ENCODE measurements around the gene SMAD2. TPM values are rescaled to one million over a fixed set of nuclear protein-coding genes. Genes with fewer than 3 reads are reported as not detected.
"Not testable (repeated sequence)": the region's sequence is repeated elsewhere in the genome, so short reads cannot be mapped to it uniquely, and the experiment has no call there.

Gene SMAD2
- total RNA-seq: 383 and 409 TPM in 2 replicates

DNA sequence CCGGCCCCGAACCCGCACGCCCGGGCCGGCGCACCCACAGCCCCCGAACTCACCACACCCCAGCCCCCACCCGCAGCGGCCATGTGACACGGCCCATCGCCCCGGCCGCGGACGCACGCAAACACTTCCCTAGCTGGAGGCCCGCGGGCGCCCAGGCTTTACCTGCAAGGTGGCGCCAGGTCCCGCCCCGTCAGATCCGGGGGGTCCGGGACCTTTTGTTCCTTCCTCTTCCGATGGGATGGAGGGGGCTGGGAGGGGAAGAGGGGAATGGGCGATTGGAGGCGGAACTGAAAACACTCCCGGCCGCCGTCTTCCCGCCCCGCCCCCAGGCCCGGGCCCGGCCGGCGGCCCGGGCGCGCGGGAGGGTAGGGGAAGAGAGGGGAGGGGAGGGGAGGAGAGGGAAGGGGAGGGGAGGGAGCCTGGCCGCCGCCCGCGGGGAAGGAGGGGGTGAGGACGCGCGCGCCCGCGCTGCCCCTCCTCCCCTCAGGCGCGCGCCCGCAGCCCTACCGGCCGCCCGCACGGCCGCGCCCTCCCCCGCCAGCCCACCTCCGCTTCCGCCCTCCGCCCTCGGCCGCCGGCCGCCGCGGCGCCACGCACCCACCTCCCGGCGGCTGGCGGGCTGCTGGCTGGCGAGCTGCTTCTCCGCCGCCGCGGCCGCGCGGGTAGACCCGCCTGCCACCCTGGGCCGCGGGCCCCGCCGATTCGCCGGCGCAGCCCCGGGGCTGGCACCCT is at the start of gene SMAD2:
SMAD2 (minus strand) TSS at position 461 of the 732 bp plus-strand sequence. CDS start 33,903 bp downstream, outside the sequence.
- peaks cover 30% of the 10 kb centered on the region for H3K36me3 Mint-ChIP-seq (ENCODE audit: low read depth)
- DNase-seq (ENCODE audit: low spot score): peak; percentile 71
- H3K4me1 Mint-ChIP-seq (ENCODE audit: low read depth): peaks cover 47% of the 10 kb centered on the region
- H3K4me3 Mint-ChIP-seq: peak within 1 kb of the TSS; percentile 94
- peaks cover 3% of the 10 kb centered on the region for H3K27me3 Mint-ChIP-seq (ENCODE audit: insufficient read depth)
- peak within 1 kb of the TSS; percentile 90 for H3K27ac Mint-ChIP-seq
- intact Hi-C loops (cut with micrococcal nuclease): loop anchor here (1.0 to 10.0 kb wide), 5 partner anchors 67 to 1554 kb away; partner anchors contain the start of genes C18orf32 and CTIF
- H3K9me3 Mint-ChIP-seq: no peaks in the 10 kb centered on the region

DNA sequence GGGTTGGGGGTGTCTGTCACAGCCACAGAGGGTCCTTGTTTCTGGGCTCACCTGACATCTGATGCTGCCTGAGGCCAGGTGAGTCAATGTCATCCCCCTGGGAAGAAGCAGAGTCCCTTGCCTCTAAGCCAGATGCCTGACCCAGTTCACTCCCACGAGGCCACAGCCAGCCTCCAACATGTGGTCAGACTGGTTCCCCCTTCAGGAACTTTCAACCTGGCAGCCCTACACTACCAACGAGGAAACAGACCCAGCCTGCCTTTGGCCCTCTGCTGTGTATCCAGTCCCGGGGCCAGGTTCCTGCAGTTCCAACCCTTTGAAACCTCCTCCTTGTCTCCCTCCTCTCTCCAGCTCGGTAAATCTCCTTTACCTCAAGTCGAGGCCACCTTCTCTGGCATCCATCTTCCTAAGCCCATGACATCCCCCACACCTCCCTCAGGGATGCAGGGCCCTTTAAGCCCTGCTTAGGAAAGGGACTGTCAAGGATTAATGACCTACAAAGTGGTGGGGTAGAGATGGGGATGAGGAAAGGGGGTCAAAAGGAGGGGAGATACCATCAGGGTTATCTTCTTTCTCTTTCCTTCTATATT is 49.2 kb upstream of the SMAD2 start:
- intact Hi-C loops (cut with micrococcal nuclease): no loop called here
- peaks cover 5% of the 10 kb centered on the region for H3K27me3 Mint-ChIP-seq (ENCODE audit: insufficient read depth)
- H3K36me3 Mint-ChIP-seq (ENCODE audit: low read depth): no peaks in the 10 kb centered on the region
- no peaks in the 10 kb centered on the region for H3K9me3 Mint-ChIP-seq
- no peak overlapping the region for H3K27ac Mint-ChIP-seq
- H3K4me3 Mint-ChIP-seq: no peak overlapping the region
- H3K4me1 Mint-ChIP-seq (ENCODE audit: low read depth): no peaks in the 10 kb centered on the region
- no peak for DNase-seq (ENCODE audit: low spot score)

DNA sequence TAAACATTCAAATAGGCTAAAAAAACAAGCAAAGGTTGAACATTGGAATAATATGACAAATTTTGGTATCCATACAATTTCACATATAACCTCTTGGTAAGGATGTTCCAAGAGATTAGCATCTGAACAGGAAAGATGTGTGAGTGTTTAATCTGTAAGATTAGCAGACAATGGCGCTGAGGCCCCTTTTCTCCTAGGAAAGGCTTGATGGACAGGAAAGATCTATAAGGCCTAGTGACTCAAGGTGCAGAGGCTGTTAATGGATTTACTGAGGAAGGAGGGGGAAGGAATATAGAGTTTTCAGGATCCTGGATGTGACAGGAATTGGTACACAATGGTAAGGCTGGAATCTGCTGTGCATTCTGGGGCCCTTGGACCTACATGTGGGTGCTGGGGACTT is 48.1 kb upstream of the SMAD2 start:
- H3K27me3 Mint-ChIP-seq (ENCODE audit: insufficient read depth): peaks cover 10% of the 10 kb centered on the region
- no peak overlapping the region for H3K4me3 Mint-ChIP-seq
- H3K9me3 Mint-ChIP-seq: no peaks in the 10 kb centered on the region
- no peaks in the 10 kb centered on the region for H3K36me3 Mint-ChIP-seq (ENCODE audit: low read depth)
- no peak for DNase-seq (ENCODE audit: low spot score)
- intact Hi-C loops (cut with micrococcal nuclease): no loop called here
- H3K4me1 Mint-ChIP-seq (ENCODE audit: low read depth): no peaks in the 10 kb centered on the region
- H3K27ac Mint-ChIP-seq: no peak overlapping the region

DNA sequence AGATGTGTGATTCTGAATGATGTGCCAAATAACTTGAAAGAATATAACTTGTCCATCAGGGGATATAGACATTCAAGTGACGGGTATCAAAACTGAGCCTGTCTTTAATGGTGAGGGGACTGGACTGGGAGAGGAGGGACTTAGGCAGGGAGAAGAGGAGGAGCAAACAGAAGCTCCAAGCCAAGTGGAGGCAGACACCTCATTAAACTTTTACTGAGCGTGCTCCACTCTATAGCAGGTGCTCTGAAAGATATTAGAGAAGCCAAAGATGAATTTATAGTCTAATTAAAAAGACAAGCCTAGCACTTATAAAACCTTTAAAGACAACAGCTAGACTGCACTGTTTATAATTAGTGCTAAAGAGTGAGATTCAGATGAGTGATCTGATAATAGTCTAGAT is 47.7 kb upstream of the SMAD2 start:
- no peak overlapping the region for H3K27ac Mint-ChIP-seq
- DNase-seq (ENCODE audit: low spot score): no peak
- H3K36me3 Mint-ChIP-seq (ENCODE audit: low read depth): no peaks in the 10 kb centered on the region
- no peak overlapping the region for H3K4me3 Mint-ChIP-seq
- H3K27me3 Mint-ChIP-seq (ENCODE audit: insufficient read depth): peaks cover 11% of the 10 kb centered on the region
- no peaks in the 10 kb centered on the region for H3K4me1 Mint-ChIP-seq (ENCODE audit: low read depth)
- no peaks in the 10 kb centered on the region for H3K9me3 Mint-ChIP-seq
- intact Hi-C loops (cut with micrococcal nuclease): no loop called here

DNA sequence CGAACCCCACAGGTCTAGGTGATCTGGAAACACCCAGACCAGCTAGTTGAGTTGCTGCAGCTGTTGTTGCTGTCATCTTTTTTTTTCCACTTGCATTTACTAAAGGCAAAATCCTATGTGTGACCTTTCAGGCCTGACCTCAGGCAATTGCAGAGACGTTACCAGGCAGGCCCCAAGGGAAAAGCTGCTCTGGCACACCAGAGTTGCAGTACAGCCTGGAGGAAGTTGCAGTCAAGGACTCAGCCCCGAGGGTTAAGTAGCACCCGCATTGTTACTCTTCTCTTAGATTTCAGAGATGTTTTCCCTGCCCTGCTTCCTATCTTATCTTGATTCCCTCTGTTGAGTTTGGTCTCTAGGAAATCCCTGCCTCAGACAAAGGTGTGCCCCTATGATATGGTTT is 45.2 kb upstream of the SMAD2 start:
- H3K36me3 Mint-ChIP-seq (ENCODE audit: low read depth): no peaks in the 10 kb centered on the region
- peaks cover 16% of the 10 kb centered on the region for H3K27me3 Mint-ChIP-seq (ENCODE audit: insufficient read depth)
- no peaks in the 10 kb centered on the region for H3K4me1 Mint-ChIP-seq (ENCODE audit: low read depth)
- H3K27ac Mint-ChIP-seq: no peak overlapping the region
- H3K9me3 Mint-ChIP-seq: no peaks in the 10 kb centered on the region
- intact Hi-C loops (cut with micrococcal nuclease): no loop called here
- DNase-seq (ENCODE audit: low spot score): no peak
- no peak overlapping the region for H3K4me3 Mint-ChIP-seq

DNA sequence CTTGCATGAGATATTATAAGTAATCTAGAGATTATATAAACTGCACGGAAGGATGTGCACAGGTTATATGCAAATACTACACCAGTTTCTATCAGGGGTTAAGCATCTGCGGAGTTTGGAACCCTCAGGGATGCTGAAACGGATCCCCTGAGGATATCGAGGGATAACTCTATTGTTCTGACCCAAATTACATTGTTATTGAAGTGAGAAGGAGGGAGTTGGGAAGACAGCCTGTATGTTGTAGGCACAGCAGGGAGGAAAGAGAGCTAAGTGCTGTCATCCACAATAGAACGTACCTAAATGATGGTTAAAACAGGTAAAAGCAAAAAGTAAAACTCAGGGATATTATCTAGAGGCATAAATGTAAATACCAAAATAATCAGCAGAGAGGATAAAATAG is 44.6 kb upstream of the SMAD2 start:
- intact Hi-C loops (cut with micrococcal nuclease): no loop called here
- Mint-ChIP-seq H3K4me3 (no peak overlapping the region), H3K27ac (no peak overlapping the region), H3K4me1 (ENCODE audit: low read depth) (no peaks in the 10 kb centered on the region), H3K9me3 (no peaks in the 10 kb centered on the region), H3K27me3 (ENCODE audit: insufficient read depth) (peaks cover 14% of the 10 kb centered on the region), H3K36me3 (ENCODE audit: low read depth) (no peaks in the 10 kb centered on the region)
- DNase-seq (ENCODE audit: low spot score): no peak

DNA sequence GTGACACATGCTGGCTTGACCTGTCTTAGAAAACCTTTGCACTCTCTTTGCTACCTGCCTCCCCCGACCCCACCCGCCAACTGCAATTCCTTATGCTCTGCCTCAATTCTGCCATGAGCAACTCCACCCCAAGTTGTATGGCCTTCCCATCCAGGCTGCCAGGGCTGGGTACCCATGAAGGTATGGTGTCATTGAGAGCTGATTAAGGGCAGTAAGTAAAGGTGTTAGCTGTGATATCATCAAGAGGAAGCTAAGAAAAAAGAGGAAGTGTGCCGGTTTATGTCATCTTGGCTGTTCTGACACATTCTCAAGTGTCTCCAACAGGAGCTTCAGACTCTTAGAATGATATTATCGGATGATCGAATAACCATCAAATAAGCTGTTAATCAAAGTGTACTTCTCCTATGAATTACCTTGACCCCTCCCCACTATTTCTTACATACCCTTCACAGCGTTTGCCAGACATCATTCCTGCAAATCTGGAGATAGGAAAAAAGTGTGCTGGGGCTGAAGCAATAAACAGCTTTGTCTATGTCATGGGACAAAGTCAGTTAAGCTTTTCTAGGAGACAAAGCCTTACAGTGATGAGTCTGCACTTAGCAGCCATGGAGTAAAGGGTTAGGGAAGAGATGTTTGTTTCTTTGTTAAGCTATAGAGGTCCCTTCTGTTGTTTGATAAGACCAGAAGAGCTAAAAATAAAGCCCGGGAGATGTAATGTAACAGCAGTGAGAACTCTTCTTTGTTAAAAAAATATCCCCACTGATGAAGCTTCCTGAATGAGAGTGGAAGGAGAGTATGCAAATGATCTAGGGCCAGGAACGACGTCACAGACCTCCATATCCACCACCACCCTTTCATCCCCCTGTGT is 40.4 kb upstream of the SMAD2 start:
- H3K9me3 Mint-ChIP-seq: no peaks in the 10 kb centered on the region
- H3K27me3 Mint-ChIP-seq (ENCODE audit: insufficient read depth): peaks cover 12% of the 10 kb centered on the region
- no peak overlapping the region for H3K4me3 Mint-ChIP-seq
- H3K27ac Mint-ChIP-seq: no peak overlapping the region
- no peaks in the 10 kb centered on the region for H3K4me1 Mint-ChIP-seq (ENCODE audit: low read depth)
- H3K36me3 Mint-ChIP-seq (ENCODE audit: low read depth): no peaks in the 10 kb centered on the region
- DNase-seq (ENCODE audit: low spot score): no peak
- intact Hi-C loops (cut with micrococcal nuclease): no loop called here

DNA sequence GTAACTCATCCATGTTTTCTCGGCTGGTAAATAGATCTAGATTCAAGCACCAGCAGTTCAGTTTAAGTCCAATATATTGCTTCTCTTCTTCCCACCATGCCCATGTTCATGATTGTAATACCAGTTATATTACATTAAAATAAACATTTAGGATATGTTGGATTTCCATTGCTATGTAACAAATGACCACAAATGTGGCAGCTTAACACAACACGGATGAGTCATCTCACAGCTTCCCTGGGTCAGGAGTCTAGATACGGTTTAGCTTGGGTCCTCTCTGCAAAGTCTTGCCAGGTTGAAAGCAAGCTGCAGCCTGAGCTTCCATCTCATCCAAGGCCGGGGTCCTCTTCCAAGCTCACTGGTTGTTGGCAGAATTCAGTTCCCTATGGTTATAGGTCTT is 39.4 kb upstream of the SMAD2 start:
- intact Hi-C loops (cut with micrococcal nuclease): no loop called here
- no peak for DNase-seq (ENCODE audit: low spot score)
- no peak overlapping the region for H3K27ac Mint-ChIP-seq
- no peak overlapping the region for H3K4me3 Mint-ChIP-seq
- no peaks in the 10 kb centered on the region for H3K4me1 Mint-ChIP-seq (ENCODE audit: low read depth)
- H3K27me3 Mint-ChIP-seq (ENCODE audit: insufficient read depth): peaks cover 11% of the 10 kb centered on the region
- H3K9me3 Mint-ChIP-seq: no peaks in the 10 kb centered on the region
- no peaks in the 10 kb centered on the region for H3K36me3 Mint-ChIP-seq (ENCODE audit: low read depth)

DNA sequence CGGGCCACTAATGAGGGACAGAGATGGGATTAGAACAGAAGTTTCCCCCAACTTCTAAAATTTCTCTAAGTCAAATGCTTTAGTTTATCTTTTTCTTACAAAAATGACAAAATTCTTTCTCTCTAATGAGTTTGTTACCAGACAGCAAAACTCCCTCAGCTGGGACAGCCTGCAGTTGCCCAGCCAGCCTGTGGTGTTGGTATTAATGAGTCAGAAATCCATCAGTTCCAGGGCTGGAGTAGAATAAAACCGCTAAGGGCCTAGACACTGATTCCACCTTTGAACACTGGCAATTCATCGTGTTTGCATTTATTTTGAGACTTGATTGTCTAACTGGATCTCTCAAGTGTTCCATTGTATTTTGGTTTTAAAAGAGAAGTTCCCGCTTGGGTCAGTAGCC is 38.3 kb upstream of the SMAD2 start:
- intact Hi-C loops (cut with micrococcal nuclease): no loop called here
- Mint-ChIP-seq H3K27ac (no peak overlapping the region), H3K4me1 (ENCODE audit: low read depth) (no peaks in the 10 kb centered on the region)

DNA sequence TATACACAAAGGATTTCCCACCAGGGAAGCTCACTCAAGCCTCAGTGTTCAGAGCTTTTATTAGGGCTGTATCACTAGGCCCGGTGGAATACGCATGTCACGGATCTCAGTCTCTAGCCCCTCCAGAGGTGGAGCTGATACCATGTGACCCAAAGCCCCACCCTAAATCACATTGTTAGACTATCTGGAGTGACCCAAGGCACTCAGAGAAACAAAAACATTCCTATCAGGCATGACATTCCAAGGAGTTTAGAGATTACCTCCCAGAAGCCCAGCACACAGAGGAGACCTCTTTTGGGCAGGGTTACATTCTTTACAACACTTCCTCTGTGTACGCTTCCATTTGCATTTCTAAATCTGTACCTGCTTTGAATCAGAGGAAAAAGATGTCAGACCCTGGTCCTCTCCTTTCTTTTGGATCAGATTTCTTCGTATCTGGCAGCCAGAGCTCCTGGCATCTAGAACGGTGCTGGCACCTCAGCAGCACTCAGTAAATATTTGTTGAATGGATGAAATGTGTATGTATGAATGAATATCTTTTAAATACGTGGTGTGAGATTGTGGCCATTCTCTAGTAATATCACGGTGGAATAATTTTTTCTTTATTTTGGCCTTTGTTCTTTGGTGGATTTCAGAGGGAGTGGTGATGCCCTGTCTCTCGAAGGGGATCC is 37.7 kb upstream of the SMAD2 start:
- Mint-ChIP-seq H3K4me3 (no peak overlapping the region), H3K27me3 (ENCODE audit: insufficient read depth) (peaks cover 7% of the 10 kb centered on the region), H3K4me1 (ENCODE audit: low read depth) (no peaks in the 10 kb centered on the region), H3K9me3 (peaks cover 2% of the 10 kb centered on the region), H3K27ac (no peak overlapping the region), H3K36me3 (ENCODE audit: low read depth) (no peaks in the 10 kb centered on the region)
- intact Hi-C loops (cut with micrococcal nuclease): no loop called here
- DNase-seq (ENCODE audit: low spot score): no peak

More for the DNA sequence above, 38.3 kb upstream of the SMAD2 start:
- no peak overlapping the region for H3K4me3 Mint-ChIP-seq
- H3K9me3 Mint-ChIP-seq: no peaks in the 10 kb centered on the region
- H3K27me3 Mint-ChIP-seq (ENCODE audit: insufficient read depth): peaks cover 8% of the 10 kb centered on the region
- no peaks in the 10 kb centered on the region for H3K36me3 Mint-ChIP-seq (ENCODE audit: low read depth)
- DNase-seq (ENCODE audit: low spot score): no peak

DNA sequence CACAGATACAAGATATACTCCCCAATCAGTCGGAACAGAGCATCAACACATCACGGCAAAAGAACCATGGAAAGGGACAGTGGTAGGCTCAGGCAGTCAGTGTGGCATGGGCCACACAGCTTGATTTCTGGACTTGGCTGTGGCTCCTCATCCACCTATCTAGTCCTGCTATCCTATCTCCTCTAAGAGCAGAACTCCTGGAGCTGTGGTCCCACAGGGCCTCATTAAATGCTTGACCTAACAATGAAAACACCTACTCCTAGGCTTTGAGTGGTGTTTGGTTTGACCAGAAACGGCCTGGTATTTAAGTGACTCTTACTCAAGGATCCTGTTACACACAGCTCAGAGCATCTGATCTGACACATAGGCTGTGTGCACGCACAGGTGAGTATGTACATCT is 33.6 kb upstream of the SMAD2 start:
- Mint-ChIP-seq H3K27me3 (ENCODE audit: insufficient read depth) (peaks cover 2% of the 10 kb centered on the region), H3K4me1 (ENCODE audit: low read depth) (no peaks in the 10 kb centered on the region), H3K9me3 (peaks cover 27% of the 10 kb centered on the region), H3K4me3 (no peak overlapping the region), H3K36me3 (ENCODE audit: low read depth) (peaks cover 5% of the 10 kb centered on the region), H3K27ac (no peak overlapping the region)
- no peak for DNase-seq (ENCODE audit: low spot score)
- intact Hi-C loops (cut with micrococcal nuclease): no loop called here

DNA sequence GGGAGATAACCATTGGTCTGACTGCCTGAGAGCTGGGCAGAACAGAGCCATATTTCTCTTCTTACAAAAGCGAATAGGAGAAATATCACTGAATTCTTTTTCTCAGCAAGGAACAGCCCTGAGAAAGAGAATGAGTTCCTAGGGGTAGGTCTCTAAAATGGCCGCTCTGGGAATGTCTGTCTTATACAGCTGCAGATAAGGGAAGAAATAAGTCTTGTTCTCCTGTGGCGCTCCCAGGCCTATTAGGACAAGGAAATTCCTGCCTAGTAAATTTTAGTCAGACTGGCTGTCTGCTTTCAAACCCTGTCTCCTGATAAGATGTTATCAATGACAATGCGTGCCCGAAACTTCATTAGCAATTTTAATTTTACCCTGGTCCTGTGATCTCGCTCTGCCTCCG is 30.5 kb upstream of the SMAD2 start:
- H3K27ac Mint-ChIP-seq; H3K36me3 Mint-ChIP-seq (ENCODE audit: low read depth); H3K4me3 Mint-ChIP-seq; H3K4me1 Mint-ChIP-seq (ENCODE audit: low read depth); intact Hi-C loops (cut with micrococcal nuclease); H3K27me3 Mint-ChIP-seq (ENCODE audit: insufficient read depth); DNase-seq (ENCODE audit: low spot score): not testable (repeated sequence)
- peaks cover 27% of the 10 kb centered on the region for H3K9me3 Mint-ChIP-seq

Data from activated T-helper 1 cell treated with anti-CD3 and anti-CD28 coated beads, Interleukin-12 subunit alpha, Interleukin-12 subunit beta, Interleukin-2, Interleukin-4 antibody, amounts not matched to agents 30 ng/mL and 10 ng/mL and 1 ng/mL, durations not matched to agents 14 hours and 24 hours and 36 hours (primary cell).